Inferior parietal cortex (tissue), 1 donor: ENCODE measurements around the gene MICALL2.

Experiments used
- DNase-seq: peaks from one replicate; pipeline ENCODE4 v3.0.0-alpha.2; 2016; ENCODE audit errors: extremely low spot score

The MICALL2 gene

GRCh38 chr7:1394371-1394770 lies 64.9 kb downstream of the MICALL2 start:
- no peak for DNase-seq

GRCh38 chr7:1393421-1393820 lies 65.8 kb downstream of the MICALL2 start:
- no peak for DNase-seq

- no peak for DNase-seq
Observed at GRCh38 chr7:1392556-1392955, 66.7 kb downstream of the MICALL2 start.

GRCh38 chr7:1391449-1391848 lies 67.8 kb downstream of the MICALL2 start:
- DNase-seq, result no peak

DNA sequence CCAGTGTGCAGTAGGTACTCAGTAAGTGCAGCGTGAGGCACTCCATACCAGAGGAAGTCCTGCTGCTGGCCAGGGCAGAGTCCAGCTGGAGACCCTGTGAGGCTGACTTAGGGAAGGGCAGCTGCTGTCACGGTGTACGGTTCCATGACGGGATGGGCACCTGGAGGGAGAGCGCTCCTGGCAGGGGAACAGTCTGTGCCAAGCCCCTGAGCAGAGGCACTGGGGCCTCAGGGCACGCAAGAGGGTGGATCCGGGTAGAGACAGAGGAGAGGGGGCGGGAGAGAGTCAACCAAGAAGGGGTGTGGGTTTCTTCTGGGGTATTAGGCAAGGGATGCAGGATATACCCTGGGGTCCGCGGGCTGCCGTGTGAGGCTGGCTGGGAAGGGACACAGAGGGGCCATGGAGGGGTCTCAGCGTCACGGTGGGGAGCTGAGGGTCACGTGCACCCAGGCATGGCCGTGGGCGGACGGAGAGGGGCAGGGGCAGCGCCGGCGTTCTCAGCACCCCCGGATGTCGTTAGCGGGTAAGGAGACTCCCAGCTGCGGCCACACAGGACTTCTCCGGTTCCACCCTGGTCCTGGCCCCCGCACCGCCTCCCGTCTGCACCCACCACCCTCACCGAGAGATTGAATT lies 70.5 kb downstream of the MICALL2 start:
- DNase-seq, result no peak

GRCh38 chr7:1388021-1388702 lies 71.1 kb downstream of the MICALL2 start:
- no peak for DNase-seq

DNA sequence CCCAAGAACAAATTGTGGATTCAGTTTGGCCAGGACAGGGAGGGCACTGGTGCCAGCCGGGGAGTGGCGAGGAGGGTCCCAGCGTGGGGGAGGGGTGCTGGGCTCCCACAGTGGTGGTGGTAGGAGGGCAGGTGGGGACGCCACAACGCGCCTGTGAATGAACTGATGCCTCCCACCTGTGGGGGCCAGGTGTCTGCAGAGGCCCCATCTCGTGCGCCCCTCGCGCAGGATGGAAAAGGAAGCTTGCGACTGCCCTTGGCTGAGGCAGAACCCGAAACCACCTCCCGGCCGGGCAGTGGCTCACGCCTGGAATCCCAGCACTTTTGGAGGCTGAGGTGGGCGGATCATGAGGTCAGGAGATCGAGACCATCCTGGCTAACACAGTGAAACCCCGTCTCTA lies 72.0 kb downstream of the MICALL2 start:
- no peak for DNase-seq

GRCh38 chr7:1386623-1387220 lies 72.5 kb downstream of the MICALL2 start:
- no peak for DNase-seq

DNA sequence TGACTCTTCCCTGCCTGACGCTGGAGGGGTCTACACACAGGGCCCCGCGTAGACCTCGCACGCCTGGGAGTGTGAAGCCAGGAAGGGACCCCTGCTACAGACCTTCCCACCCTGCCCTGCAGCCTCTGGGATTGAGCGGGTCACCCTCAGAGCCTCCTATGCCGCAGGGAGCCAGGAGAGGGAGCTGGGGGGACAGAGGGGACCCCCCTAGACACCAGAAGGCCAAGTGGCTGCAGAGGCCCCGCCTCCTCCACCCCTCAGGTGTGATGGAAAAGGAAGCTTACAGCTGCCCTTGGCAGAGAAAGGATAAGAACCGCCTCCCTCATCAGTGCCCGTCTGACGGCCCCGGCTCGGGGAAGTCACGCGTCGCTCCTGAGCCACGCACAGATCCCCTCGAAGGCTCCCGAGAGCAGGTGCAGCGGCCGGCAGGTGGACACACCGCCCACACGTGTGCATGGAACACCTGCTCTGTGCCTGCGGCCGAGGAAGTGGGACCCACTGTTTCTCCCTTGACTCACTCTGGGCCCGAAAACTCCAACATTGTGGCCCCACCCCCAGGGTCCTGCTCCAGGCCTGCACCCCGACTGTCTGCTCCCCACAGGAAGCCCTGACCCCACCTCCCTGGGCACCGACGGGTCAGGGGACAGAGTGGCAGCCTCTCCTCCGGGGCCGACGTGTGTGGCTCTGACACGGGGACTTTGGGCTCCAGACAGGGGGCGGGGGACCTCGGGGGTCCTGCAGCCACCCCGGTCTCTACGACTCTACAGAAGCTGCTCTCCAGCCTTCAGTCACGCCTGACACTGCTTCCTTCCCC lies 73.3 kb downstream of the MICALL2 start:
- no peak for DNase-seq

GRCh38 chr7:1385086-1385808 lies 74.0 kb downstream of the MICALL2 start:
- no peak for DNase-seq
